A673 (cell line): ENCODE data around the gene ASB6. TPM values are rescaled to one million over a fixed set of nuclear protein-coding genes. Genes with fewer than 3 reads are reported as not detected.

ENCODE experiments used
- BruUV-seq: library from RNA; stranded (reverse); fragments of 400-500 nt; replicated peaks from 2 replicates; lab custom pipeline; 2021; lab: Mats Ljungman, UMichigan
- CTCF ChIA-PET: fragments of 300-600 bp; sonication (Branson Sonifier 250); formaldehyde crosslinking; loops from one replicate; lab custom pipeline; 2022; ENCODE audit warnings: antibody characterized with exemption; lab: Charles Lee
- POLR2A ChIA-PET: fragments of 300-600 bp; sonication (Branson Sonifier 250); formaldehyde crosslinking; loops from one replicate; lab custom pipeline; 2022; ENCODE audit warnings: antibody characterized with exemption; ENCODE audit not compliant: low non-redundant PET; lab: Charles Lee
- DNase-seq: peaks from one replicate; pipeline ENCODE4 v3.0.0-alpha.2; 2015; ENCODE audit warnings: low spot score
- H3K27ac ChIP-seq: fragments of 200-600 bp; sonication (generic); 2 replicates; pipeline ENCODE4 v1.5.1; 2016; ENCODE audit warnings: mixed run types, low read depth, mild to moderate bottlenecking, mixed read lengths, antibody characterized with exemption, low read length; ENCODE audit not compliant: poor library complexity, severe bottlenecking
- H3K27me3 ChIP-seq: fragments of 200-600 bp; sonication (generic); replicated peaks from 2 replicates; pipeline ENCODE4 v1.6.1; 2017; ENCODE audit warnings: mixed run types, low read depth, mild to moderate bottlenecking, mixed read lengths, antibody characterized with exemption, low read length; ENCODE audit not compliant: insufficient read depth, poor library complexity
- H3K36me3 ChIP-seq: fragments of 200-600 bp; sonication (generic); 2 replicates; pipeline ENCODE4 v1.6.1; 2016; ENCODE audit warnings: mixed run types, mild to moderate bottlenecking, mixed read lengths, antibody characterized with exemption, low read length; ENCODE audit not compliant: insufficient read depth, poor library complexity, severe bottlenecking
- H3K4me1 ChIP-seq: fragments of 200-600 bp; sonication (generic); 2 replicates; pipeline ENCODE4 v1.6.1; 2017; ENCODE audit warnings: mixed run types, mild to moderate bottlenecking, mixed read lengths, antibody characterized with exemption, low read length; ENCODE audit not compliant: insufficient read depth, poor library complexity, severe bottlenecking
- H3K4me3 ChIP-seq: fragments of 200-600 bp; sonication (generic); 2 replicates; pipeline ENCODE4 v1.5.1; 2016; ENCODE audit warnings: low read depth, mixed run types, mild to moderate bottlenecking, mixed read lengths, low read length; ENCODE audit not compliant: poor library complexity, severe bottlenecking
- H3K9me3 ChIP-seq: fragments of 200-600 bp; sonication (generic); 2 replicates; pipeline ENCODE4 v1.6.1; 2016; ENCODE audit warnings: mixed run types, low read depth, mild to moderate bottlenecking, mixed read lengths, antibody characterized with exemption, low read length; ENCODE audit not compliant: poor library complexity, severe bottlenecking
- CTCF ChIP-seq: fragments of 300-800, 200-600 bp; sonication (generic); conservative IDR thresholded peaks from 2 replicates; pipeline ENCODE4 v1.5.1; 2017; ENCODE audit warnings: low read depth, mild to moderate bottlenecking, antibody characterized with exemption, low read length, moderate library complexity, mixed read lengths
- EZH2 ChIP-seq: fragments of 200-600 bp; sonication (generic); IDR thresholded peaks from 2 replicates; pipeline ENCODE4 v1.6.1; 2017; ENCODE audit warnings: borderline replicate concordance, low read depth, mild to moderate bottlenecking, mixed read lengths, antibody characterized with exemption, low read length; ENCODE audit not compliant: poor library complexity, severe bottlenecking
- intact Hi-C: fragments of 100-400 bp; cut with micrococcal nuclease; formaldehyde crosslinking; loops from one replicate; pipeline ENCODE4 v1.10.0; 2022; ENCODE audit not compliant: unreplicated experiment
- total RNA-seq: library from RNA; stranded (reverse); gene quantifications from 2 replicates; pipeline ENCODE4 v1.2.3, GENCODE V29; 2021

ASB6 gene
- total RNA-seq, 1 experiment from 2014 or later: 36.5 TPM

- no peak overlapping the region for H3K27ac ChIP-seq
- ChIA-PET POLR2A (no interaction called here), CTCF (interaction anchor here (0.6 to 1.8 kb wide), 2 partner anchors 11 to 39 kb away, joined by 3 to 9 read pairs; no protein-coding TSS in a partner anchor)
- H3K9me3 ChIP-seq: no peaks in the 10 kb centered on the region
- peaks cover 34% of the 10 kb centered on the region for H3K4me1 ChIP-seq
- BruUV-seq: no TSS peak
- no peaks in the 10 kb centered on the region for H3K36me3 ChIP-seq
- DNase-seq: no peak
- no peak for TF ChIP-seq CTCF
- TF ChIP-seq EZH2: no peak
- intact Hi-C loops: loop anchor here (5.0 kb wide), 2 partner anchors 291 to 606 kb away; no protein-coding TSS in a partner anchor
- no peak overlapping the region for H3K4me3 ChIP-seq
- H3K27me3 ChIP-seq: no peaks in the 10 kb centered on the region
These were observed 29.0 kb downstream of the ASB6 start for GRCh38 chr9:129612815-129613519.

- no peaks in the 10 kb centered on the region for H3K36me3 ChIP-seq
- H3K4me3 ChIP-seq: no peak overlapping the region
- H3K9me3 ChIP-seq: no peaks in the 10 kb centered on the region
- BruUV-seq: no TSS peak
- H3K27ac ChIP-seq: no peak overlapping the region
- no peak for TF ChIP-seq CTCF
- no peak for TF ChIP-seq EZH2
- no peak for DNase-seq
- intact Hi-C loops: loop anchor here (5.0 kb wide), 2 partner anchors 290 to 605 kb away; no protein-coding TSS in a partner anchor
- H3K4me1 ChIP-seq: peaks cover 42% of the 10 kb centered on the region
- ChIA-PET POLR2A (no interaction called here), CTCF (interaction anchor here (1.2 to 1.4 kb wide), 2 partner anchors 8 to 480 kb away, joined by 5 read pairs; no protein-coding TSS in a partner anchor)
- H3K27me3 ChIP-seq: no peaks in the 10 kb centered on the region
These were observed 29.8 kb downstream of the ASB6 start for GRCh38 chr9:129612123-129612522.

GRCh38 chr9:129611307-129611800 is 30.6 kb downstream of the ASB6 start:
- intact Hi-C loops: loop anchor here (2.0 to 5.0 kb wide), 3 partner anchors 289 to 604 kb away; no protein-coding TSS in a partner anchor
- CTCF ChIA-PET: interaction anchor here (0.5 to 1.4 kb wide), 9 partner anchors 8 to 480 kb away, joined by 3 to 6 read pairs (median 5); partner anchors contain the start of gene IER5L
- Histone ChIP-seq H3K4me3 (no peak overlapping the region), H3K9me3 (no peaks in the 10 kb centered on the region), H3K36me3 (no peaks in the 10 kb centered on the region), H3K27me3 (no peaks in the 10 kb centered on the region), H3K4me1 (peaks cover 46% of the 10 kb centered on the region), H3K27ac (no peak overlapping the region)
- POLR2A ChIA-PET: interaction anchor here (0.7 kb wide), 1 partner anchor 433 kb away, joined by 3 read pairs; the partner anchor contains the start of gene IER5L
- no TSS peak for BruUV-seq
- DNase-seq: no peak
- TF ChIP-seq EZH2 (no peak), CTCF (no peak)
